Osteoblast (primary cell): ENCODE data around the gene RPS6KA2. TPM values are rescaled to one million over a fixed set of nuclear protein-coding genes. Genes with fewer than 3 reads are reported as not detected.

Source experiments
- DNase-seq: peaks from one replicate; pipeline ENCODE4 v3.0.0; 2011; ENCODE audit warnings: low spot score, mixed read lengths; ENCODE audit not compliant: insufficient read length; ENCODE audit errors: missing footprints
- H2AFZ ChIP-seq: 2 replicates; pipeline ENCODE4 v1.6.0; 2011; ENCODE audit warnings: mild to moderate bottlenecking, low read length
- H3K27ac ChIP-seq: 2 replicates; pipeline ENCODE4 v1.5.1; 2011; ENCODE audit warnings: mild to moderate bottlenecking, low read depth, low read length, moderate library complexity
- H3K27me3 ChIP-seq: 2 replicates; pipeline ENCODE4 v1.6.0; 2012; ENCODE audit warnings: mild to moderate bottlenecking, control low read depth, inconsistent platforms, low read length, moderate library complexity; ENCODE audit not compliant: insufficient read depth
- H3K36me3 ChIP-seq: 2 replicates; pipeline ENCODE4 v1.5.1; 2011; ENCODE audit warnings: mild to moderate bottlenecking, low read length, control low read depth, moderate library complexity; ENCODE audit not compliant: insufficient read depth
- H3K4me1 ChIP-seq: 2 replicates; pipeline ENCODE4 v1.5.1; 2011; ENCODE audit warnings: mild to moderate bottlenecking, low read length, control low read depth, moderate library complexity; ENCODE audit not compliant: insufficient read depth
- H3K4me2 ChIP-seq: 2 replicates; pipeline ENCODE4 v1.6.0; 2011; ENCODE audit warnings: mild to moderate bottlenecking, low read length; ENCODE audit not compliant: insufficient read depth
- H3K4me3 ChIP-seq: fragments of 200-600 bp; sonication (generic); 3 replicates; pipeline ENCODE4 v1.5.1; 2012; ENCODE audit warnings: mild to moderate bottlenecking, low read length, inconsistent platforms; ENCODE audit not compliant: insufficient read depth
- H3K79me2 ChIP-seq: 2 replicates; pipeline ENCODE4 v1.6.0; 2012; ENCODE audit warnings: mild to moderate bottlenecking, low read length, control low read depth, inconsistent platforms; ENCODE audit not compliant: insufficient read depth
- H3K9me3 ChIP-seq: 2 replicates; pipeline ENCODE4 v1.5.1; 2011; ENCODE audit warnings: low read depth, low read length, control low read depth
- H4K20me1 ChIP-seq: 2 replicates; pipeline ENCODE4 v1.6.0; 2012; ENCODE audit warnings: mild to moderate bottlenecking, low read length, control low read depth; ENCODE audit not compliant: insufficient read depth
- total RNA-seq: library from RNA; depleted of rRNA; stranded (reverse); fragments of >200 nt; gene quantifications from 2 replicates; pipeline ENCODE4 v1.2.3, GENCODE V29; 2012
- TF ChIP-seq, protein P1 (sequence below): IDR thresholded peaks from 2 replicates; pipeline ENCODE4 v1.5.1; 2011; ENCODE audit warnings: mild to moderate bottlenecking, low read depth, low read length, moderate library complexity; ENCODE audit errors: extremely low read depth

RPS6KA2 gene
- total RNA-seq, 1 donor = 113 TPM

- no peaks in the 10 kb centered on the region for H3K9me3 ChIP-seq
- no peak overlapping the region for H3K4me2 ChIP-seq
- no peaks in the 10 kb centered on the region for H3K4me1 ChIP-seq
- no peak overlapping the region for H2AFZ ChIP-seq
- peaks cover 31% of the 10 kb centered on the region for H3K36me3 ChIP-seq
- no peaks in the 10 kb centered on the region for H3K27me3 ChIP-seq
- H3K4me3 ChIP-seq = no peak overlapping the region
- H3K79me2 ChIP-seq = no peaks in the 10 kb centered on the region
- peak; percentile 58 for DNase-seq
- TF ChIP-seq, protein P1, sequence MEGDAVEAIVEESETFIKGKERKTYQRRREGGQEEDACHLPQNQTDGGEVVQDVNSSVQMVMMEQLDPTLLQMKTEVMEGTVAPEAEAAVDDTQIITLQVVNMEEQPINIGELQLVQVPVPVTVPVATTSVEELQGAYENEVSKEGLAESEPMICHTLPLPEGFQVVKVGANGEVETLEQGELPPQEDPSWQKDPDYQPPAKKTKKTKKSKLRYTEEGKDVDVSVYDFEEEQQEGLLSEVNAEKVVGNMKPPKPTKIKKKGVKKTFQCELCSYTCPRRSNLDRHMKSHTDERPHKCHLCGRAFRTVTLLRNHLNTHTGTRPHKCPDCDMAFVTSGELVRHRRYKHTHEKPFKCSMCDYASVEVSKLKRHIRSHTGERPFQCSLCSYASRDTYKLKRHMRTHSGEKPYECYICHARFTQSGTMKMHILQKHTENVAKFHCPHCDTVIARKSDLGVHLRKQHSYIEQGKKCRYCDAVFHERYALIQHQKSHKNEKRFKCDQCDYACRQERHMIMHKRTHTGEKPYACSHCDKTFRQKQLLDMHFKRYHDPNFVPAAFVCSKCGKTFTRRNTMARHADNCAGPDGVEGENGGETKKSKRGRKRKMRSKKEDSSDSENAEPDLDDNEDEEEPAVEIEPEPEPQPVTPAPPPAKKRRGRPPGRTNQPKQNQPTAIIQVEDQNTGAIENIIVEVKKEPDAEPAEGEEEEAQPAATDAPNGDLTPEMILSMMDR = no peak
- no peak overlapping the region for H3K27ac ChIP-seq
- no peaks in the 10 kb centered on the region for H4K20me1 ChIP-seq
These were observed 132.1 kb downstream of the RPS6KA2 start for GRCh38 chr6:166494757-166495486.

DNA sequence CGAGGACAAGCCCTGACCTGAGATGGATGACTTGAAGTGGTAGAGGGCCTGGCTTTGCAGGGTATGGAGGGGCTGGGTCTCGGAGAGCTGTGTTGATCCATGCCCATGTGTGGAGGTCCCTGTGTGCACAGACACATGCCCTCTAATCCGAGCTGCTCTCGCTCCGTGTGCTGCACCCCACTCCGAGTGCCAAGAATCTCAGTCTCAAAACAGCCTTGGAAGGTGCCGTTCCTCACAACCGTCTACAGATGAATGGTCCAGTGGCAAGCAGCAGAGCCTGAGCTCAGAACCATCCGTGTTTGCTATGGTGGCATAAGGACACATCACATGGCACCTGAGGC lies 133.0 kb downstream of the RPS6KA2 start:
- H4K20me1 ChIP-seq = no peaks in the 10 kb centered on the region
- no peak overlapping the region for H3K4me2 ChIP-seq
- H2AFZ ChIP-seq = no peak overlapping the region
- no peak overlapping the region for H3K4me3 ChIP-seq
- H3K4me1 ChIP-seq = no peaks in the 10 kb centered on the region
- no peak overlapping the region for H3K27ac ChIP-seq
- H3K9me3 ChIP-seq = no peaks in the 10 kb centered on the region
- peaks cover 30% of the 10 kb centered on the region for H3K36me3 ChIP-seq
- TF ChIP-seq, protein P1 = no peak
- H3K27me3 ChIP-seq = no peaks in the 10 kb centered on the region
- no peaks in the 10 kb centered on the region for H3K79me2 ChIP-seq
- peak; percentile 26 for DNase-seq

DNA sequence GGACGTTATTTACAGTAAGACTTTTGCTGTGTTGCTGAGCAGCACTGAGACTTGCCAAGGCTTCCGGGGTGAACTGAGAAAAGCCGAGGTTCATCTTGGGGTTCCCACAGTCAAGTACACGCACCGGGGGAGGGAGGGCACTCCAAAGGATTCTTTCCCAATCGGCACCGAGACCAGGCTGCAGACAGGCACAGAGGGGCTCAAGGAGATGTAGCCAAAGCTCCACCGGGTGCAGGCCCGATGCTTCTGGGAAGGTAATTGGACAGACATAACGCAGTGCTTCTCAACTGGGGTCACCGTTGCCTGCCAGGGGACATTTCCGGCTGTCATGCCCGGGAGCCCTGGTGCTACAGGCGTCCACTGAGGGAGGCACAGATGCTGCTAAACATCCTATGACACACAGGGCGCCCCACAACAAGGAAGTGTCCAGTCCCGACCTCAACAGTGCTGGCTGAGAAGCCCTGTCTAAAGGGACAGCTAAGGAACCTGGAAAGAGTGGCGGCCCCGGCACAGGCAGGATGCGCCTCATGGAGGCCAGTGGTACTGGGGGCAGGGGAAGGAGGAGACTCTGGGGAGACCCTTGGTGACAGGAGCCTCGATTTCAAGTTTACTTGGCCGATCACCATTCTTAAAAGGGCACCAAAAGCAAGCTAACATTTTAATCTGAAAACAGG lies 133.5 kb downstream of the RPS6KA2 start:
- Histone ChIP-seq H2AFZ (no peak overlapping the region), H3K4me3 (no peak overlapping the region), H3K4me2 (no peak overlapping the region), H3K9me3 (no peaks in the 10 kb centered on the region), H3K36me3 (peaks cover 30% of the 10 kb centered on the region), H4K20me1 (no peaks in the 10 kb centered on the region), H3K27me3 (no peaks in the 10 kb centered on the region), H3K4me1 (no peaks in the 10 kb centered on the region), H3K27ac (no peak overlapping the region), H3K79me2 (no peaks in the 10 kb centered on the region)
- peak; percentile 17 for DNase-seq
- TF ChIP-seq, protein P1 = no peak

DNA sequence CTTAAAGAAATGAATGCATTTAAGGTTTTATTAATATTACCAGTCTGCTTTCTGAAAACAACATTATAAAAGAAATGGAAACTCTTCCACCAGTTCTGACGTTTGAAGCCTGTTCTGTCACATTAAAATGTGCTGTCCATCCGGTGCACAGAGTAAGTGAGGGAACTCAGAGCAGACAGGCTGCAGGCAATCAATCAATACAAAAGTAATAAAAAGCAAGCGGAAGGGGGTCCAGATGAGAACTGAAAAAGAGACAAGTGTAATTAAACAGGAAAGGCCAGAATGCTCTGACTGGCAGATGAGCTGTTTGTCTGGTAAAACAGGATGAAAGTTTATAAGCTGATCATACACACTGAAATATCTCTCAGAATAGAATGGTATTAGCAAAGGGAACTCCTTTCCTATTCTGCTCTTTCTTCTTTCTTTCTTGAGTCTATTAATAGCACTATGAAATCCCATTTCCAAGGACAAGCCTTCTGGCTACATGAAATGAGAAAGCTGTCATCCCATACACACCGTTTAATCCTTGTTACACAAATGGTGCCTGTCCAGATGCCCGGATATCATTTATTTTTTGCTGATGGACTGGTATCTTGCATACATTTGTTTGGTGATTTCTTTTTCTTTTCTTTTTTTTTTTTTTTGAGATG lies 134.8 kb downstream of the RPS6KA2 start:
- no peaks in the 10 kb centered on the region for H3K27me3 ChIP-seq
- H2AFZ ChIP-seq = no peak overlapping the region
- no peaks in the 10 kb centered on the region for H3K9me3 ChIP-seq
- no peak overlapping the region for H3K27ac ChIP-seq
- no peak overlapping the region for H3K4me3 ChIP-seq
- no peak overlapping the region for H3K4me2 ChIP-seq
- DNase-seq = no peak
- H3K36me3 ChIP-seq = peaks cover 32% of the 10 kb centered on the region
- H4K20me1 ChIP-seq = no peaks in the 10 kb centered on the region
- no peaks in the 10 kb centered on the region for H3K4me1 ChIP-seq
- TF ChIP-seq, protein P1 = no peak
- no peaks in the 10 kb centered on the region for H3K79me2 ChIP-seq
